DMS 273 treated with DMSO at 0.1 percent for 48 hours (cell line): Measurements from ENCODE around the gene DIPK1A.
A peak's percentile ranks its signal among the peaks of the same experiment; 100 is the strongest.

Experiments
- DNase-seq: peaks from one replicate; lab custom pipeline; 2025; lab: John Stamatoyannopoulos, UW

Gene DIPK1A

GRCh38 chr1:92952714-92953113 is 8.5 kb downstream of the DIPK1A start:
- DNase-seq, result no peak

DNA sequence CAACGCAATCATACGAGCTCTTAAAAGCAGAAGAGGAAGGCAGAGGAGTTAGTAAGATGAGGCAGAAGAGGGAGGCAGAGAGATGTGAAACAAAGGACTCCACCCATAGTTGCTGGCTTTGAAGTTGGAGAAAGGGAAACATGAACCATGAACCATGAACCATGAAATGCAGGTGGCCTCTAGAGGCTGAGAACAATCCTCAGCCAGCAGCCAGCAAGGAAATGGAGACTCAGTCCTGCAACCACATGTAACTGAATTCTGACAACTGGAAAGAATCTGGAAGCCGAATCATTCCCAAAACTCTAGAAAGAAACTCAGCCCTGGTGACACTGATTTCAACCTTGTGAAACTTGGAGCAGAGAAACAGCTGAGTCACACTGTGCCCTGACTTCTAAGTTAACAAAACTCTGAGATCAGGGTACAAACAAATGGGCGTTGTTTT is 10.1 kb downstream of the DIPK1A start:
- no peak for DNase-seq

GRCh38 chr1:92949937-92950817 is 11.1 kb downstream of the DIPK1A start:
- DNase-seq, result no peak

DNA sequence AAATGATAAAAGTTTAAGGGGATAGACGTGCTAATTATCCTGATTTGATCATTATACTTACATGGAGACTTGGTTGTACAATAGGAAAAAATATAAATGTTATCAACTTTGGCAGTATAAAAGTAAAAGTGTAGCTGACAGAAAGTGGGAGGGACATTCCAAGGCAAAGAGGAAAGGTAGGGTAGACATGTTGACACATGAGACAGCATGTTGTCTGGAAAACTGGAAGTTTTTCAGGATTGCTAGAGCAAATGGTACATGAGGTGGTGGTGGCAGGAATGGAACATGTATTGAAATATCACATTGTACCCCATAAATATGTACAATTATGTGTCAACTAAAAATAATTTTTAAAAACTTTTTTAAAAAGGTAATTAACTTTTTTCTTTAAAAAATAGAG is 13.2 kb downstream of the DIPK1A start:
- DNase-seq, result no peak

DNA sequence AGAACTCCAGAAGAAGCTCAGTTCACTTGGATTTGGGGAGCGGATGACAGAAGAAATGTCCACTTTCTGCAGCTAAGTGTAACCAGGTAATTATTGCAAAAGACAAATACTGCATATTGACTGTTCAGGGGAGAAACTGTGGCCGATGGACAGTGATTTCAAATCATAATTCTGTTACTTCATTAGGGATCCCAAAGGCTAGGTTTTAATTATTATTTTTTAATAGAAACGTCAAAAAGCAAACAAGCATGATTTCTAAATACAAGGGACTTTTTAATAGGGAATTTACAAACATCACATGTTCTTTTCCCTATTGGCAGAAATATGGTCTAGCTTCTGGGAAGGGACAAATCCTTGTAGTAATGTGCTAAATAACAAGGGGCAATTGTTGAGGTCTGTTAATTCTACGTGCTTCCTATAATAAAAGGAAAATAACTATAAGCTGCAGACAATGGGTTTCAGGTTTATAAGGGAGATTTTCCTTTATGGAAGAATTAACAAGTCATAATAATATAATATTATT is 15.5 kb downstream of the DIPK1A start:
- DNase-seq, result no peak

- no peak for DNase-seq
Observed at GRCh38 chr1:92944901-92945747, 16.1 kb downstream of the DIPK1A start.

- no peak for DNase-seq
Observed at GRCh38 chr1:92943502-92943847, 17.8 kb downstream of the DIPK1A start.

DNA sequence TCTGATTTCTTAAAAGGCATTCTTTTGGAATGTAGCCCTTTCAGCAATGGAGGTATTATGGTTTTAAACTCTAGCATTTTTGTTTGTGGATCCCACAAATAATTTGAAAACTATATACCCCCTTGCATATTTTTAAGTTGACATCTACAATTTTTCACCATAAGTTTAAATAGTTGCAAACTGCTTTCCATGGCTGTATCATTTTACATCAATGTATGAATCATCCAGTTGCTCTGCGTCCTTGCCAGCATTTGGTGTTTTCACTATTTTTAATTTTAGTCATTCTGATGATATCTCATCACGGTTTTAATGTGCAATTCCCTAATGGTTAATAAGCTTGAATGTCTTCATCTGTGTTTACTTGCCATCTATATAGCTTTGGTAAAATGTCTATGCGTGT is 20.7 kb downstream of the DIPK1A start:
- no peak for DNase-seq

DNA sequence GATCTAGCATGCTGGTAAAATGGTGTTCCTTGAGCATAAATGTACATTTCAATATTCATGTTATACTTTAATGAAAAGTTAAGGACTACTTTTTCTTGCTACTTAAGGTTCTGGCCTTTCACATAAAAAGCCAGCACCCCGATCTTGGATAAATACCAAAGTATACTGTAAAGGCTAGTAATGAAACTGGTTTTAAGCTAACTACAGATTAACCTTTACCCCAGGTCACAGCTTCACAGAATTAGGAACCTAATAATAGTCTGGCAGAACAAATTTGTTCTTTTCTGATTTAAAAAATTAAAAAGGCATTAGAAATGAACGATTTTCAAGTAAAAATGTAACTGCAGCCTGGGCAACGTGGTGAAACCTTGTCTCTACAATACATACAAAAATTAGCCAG is 23.5 kb downstream of the DIPK1A start:
- no peak for DNase-seq

- no peak for DNase-seq
Observed at GRCh38 chr1:92936865-92937264, 24.4 kb downstream of the DIPK1A start.

DNA sequence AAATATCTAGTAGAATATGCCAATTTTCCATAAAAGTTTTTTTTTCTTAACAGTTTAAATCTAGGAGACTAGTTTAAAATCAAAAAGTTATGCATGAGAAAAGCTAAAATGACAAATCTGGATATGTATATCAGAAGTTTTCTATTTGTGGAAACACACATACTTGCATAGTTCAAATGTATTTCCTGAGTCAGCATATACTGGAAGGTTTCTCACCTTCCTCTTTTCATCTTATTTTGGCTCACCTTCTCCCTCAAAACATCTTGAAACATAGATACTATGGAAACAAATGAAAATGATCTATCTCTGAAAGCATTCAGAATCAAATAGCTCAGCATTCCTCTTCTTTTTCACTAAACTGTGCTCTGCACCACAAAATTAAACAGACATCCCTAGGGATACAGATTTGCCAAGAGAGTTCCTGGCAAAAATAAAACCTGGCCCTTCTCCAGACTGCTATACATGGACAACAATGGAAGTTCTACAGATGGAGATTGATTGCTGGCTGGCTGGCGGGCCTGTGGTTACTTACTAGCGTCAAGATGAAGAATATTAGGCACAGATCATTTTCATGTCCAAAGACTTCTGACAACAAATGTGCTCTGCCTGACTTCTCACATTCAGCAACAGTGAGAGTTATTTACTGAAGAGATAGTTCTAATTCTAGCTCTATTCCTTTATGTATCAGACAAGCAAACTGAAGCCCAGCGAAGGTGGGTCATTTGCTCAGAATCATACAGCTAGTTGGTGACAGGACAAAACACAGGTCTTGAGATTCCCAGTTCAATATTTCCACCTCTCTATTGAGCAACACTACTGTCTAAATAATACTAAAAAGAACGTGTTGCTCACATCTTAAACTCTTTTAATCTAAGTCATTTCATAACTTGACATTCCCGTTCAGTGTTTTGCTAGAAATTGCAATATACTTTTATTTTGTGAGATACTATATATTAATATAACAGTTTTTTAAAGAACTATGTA is 26.6 kb downstream of the DIPK1A start:
- DNase-seq, result peak; percentile 56

DNA sequence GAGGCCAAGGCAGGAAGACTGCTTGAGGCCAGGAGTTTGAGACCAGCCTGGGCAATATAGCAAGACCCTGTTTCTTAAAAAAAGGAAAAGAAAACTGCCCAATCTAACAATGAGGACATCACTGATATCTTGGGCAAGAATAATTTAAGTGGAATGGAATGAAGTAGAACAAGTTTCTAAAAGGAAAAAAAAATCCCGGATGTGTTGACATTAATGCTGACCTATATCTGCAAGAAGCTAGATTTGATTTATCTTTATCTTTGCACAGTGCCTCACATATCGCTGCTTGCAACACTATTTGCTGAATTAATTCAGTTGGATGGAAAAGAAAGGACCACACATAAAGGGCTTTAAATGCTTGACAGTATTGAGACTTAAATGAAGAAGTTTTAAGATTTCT is 27.8 kb downstream of the DIPK1A start:
- no peak for DNase-seq

GRCh38 chr1:92931691-92932090 is 29.6 kb downstream of the DIPK1A start:
- no peak for DNase-seq

DNA sequence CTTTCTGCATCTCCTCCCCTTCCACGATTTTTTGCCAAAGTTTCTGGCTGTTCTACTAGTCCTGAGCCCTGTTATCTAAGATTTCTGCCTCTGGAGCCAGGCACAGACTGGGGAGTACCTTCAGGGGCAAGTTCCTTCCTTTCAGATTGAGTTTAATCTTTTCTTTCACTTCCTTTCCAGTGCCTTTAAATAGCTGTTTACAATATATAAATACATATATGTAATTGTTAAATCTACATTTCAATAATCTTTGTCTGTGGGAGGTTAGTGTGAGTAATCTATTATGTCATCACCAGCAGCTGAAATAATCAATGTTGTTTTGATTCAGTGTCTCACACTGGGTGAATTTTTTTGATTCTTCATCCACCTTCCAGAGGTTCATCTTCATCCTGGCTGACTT is 31.8 kb downstream of the DIPK1A start:
- DNase-seq, result no peak

DNA sequence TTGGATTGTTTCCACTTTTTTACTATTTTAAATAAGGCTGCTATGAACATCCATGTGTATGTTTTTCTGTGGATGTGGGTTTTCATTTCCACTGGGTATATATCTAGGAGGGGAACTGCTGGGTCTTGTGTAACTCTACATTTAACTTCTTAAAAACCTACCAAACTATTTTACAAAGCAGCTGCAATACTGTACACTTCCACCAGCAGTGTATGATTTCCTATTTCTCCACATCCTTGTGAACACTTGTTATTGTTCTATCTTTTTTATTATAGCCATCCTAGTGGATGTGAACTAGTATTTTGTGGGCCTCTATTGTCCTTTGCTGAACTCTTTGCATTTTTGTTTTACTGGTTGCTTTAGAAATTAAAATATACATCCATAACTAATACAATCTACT is 33.4 kb downstream of the DIPK1A start:
- no peak for DNase-seq

DNA sequence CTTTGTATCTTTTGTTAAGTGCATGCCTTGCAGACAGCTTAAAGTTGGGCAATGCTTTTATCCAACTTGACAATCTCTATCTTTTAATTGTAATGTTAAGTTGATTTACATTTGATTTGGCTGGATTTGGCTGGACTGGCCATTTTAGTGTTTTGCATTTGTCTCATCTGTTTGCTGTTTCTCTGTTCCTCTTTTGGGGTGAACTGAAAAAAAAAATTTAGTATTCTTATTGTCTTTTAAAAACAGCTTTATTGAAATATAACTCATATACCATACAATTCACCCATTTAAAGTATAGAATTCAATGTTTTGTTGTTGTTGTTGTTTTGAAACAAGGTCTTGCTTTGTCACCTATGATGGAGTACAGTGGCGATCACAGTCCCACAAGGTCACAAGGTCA is 34.4 kb downstream of the DIPK1A start:
- no peak for DNase-seq

DNA sequence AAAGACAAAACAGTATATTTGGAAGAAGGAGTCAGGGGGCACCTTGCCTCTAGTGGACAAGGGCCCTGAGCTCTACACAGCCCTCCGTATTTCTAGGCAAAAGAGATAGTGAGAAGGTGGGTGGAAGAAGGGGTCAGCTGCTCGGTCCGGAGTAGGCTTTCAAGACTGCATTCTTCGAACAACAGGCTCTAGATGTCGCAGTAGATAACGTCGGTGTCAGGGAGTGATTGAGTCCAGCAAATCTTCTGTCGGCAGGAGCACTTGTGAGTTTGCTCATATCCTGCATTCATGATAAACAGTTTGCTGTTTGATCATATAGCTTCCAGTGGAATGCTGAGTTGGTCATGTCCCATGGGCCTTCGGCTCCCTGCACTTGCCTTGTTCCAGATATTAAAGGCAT is 36.8 kb downstream of the DIPK1A start:
- no peak for DNase-seq

- DNase-seq, result no peak
Observed at GRCh38 chr1:92923664-92924063, 37.6 kb downstream of the DIPK1A start.

DNA sequence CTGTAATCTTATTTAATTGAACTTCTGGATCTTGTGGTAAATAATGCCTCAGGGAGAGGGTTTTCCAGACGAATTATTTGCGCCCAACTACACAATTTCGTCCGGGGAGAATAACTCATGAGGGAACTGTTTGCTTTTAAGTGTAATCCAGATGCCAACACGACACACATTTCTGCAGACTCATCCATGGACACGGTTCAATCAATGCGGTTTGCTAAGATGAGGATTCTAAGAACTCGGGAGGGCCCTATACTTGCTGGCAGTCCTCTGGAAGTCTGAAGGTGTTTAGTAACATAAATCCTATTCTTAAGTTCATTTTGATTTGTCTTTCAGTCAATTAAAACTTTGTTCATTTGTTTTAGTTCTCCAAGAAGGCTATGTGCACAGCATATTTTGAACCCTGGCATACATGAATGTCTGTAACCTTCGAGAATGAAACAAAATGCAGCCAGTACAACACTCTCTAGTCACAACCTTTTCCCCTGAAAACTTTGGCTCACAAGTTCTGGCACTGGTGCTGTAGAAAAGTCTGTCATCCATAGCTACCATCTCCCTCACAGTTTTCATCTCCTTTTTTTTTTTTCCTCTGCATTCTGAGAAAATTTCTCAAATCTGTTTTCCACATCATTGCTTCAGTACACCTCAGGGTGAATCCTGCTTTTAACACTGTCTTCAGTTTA is 38.8 kb downstream of the DIPK1A start:
- DNase-seq, result no peak

GRCh38 chr1:92921031-92922023 is 39.9 kb downstream of the DIPK1A start:
- DNase-seq, result no peak
